Uterus (tissue), 4 donors: ENCODE measurements around the gene POLA2. TPM values are rescaled to one million over a fixed set of nuclear protein-coding genes. Genes with fewer than 3 reads are reported as not detected.
A peak's percentile ranks its signal among the peaks of the same experiment; 100 is the strongest.

Source experiments
- DNase-seq, 2 donors: peaks; one replicate each; pipeline ENCODE4 v3.0.0-alpha.2; 2019 to 2020
- H3K27ac ChIP-seq, 2 donors: fragments of 200-600 bp; sonication (generic); 1 replicate in 1 of 2; 2 replicates in 1 of 2; pipeline ENCODE4 v1.5.1; 2016 to 2018
- H3K27me3 ChIP-seq, 2 donors: fragments of 200-600 bp; sonication (generic); one replicate each; pipeline ENCODE4 v1.5.1; 2018 to 2019; ENCODE audit warnings: control low read depth in 1 of 2
- H3K36me3 ChIP-seq, 2 donors: fragments of 200-600 bp; sonication (generic); one replicate each; pipeline ENCODE4 v1.5.1; 2019; ENCODE audit warnings: control low read depth in 1 of 2
- H3K4me1 ChIP-seq, 2 donors: fragments of 200-600 bp; sonication (generic); one replicate each; pipeline ENCODE4 v1.5.1; 2018 to 2019; ENCODE audit warnings: control low read depth in 1 of 2
- H3K4me3 ChIP-seq, 2 donors: fragments of 200-600 bp; sonication (generic); 1 replicate in 1 of 2; 2 replicates in 1 of 2; pipeline ENCODE4 v1.5.1; 2018 to 2019; ENCODE audit warnings: mild to moderate bottlenecking in 1 of 2
- H3K9me3 ChIP-seq, 2 donors: fragments of 200-600 bp; sonication (generic); one replicate each; pipeline ENCODE4 v1.5.1; 2019; ENCODE audit warnings: control low read depth in 1 of 2
- CTCF ChIP-seq, 4 experiments: fragments of 200-600 bp in 2 of 4; fragments of 450-650 bp in 2 of 4; sonication (generic) in 2 of 4; IDR thresholded peaks; one replicate each; pipeline ENCODE4 v1.5.1; 2016 to 2019; ENCODE audit warnings: antibody characterized with exemption in 4 of 4, mild to moderate bottlenecking in 2 of 4, moderate library complexity in 1 of 4
- POLR2A ChIP-seq, 2 donors: fragments of 450-650 bp; IDR thresholded peaks; one replicate each; pipeline ENCODE4 v1.6.1; 2016; ENCODE audit warnings: antibody characterized with exemption in 2 of 2, mild to moderate bottlenecking in 1 of 2, moderate library complexity in 1 of 2
- intact Hi-C: fragments of 100-400 bp; cut with DNase I; formaldehyde crosslinking; loops from one replicate; pipeline ENCODE4 v1.15.1; 2023; ENCODE audit warnings: low total_unique reads
- total RNA-seq, 4 donors: library from RNA; depleted of rRNA in 3 of 4; stranded (reverse); fragments of >200 nt in 3 of 4; gene quantifications; one replicate each; pipeline versions ENCODE4 v1.1.0 to v1.2.4, GENCODE V29; 2014 to 2023
- donor health status: DM: yes; HTN: yes; CAD: no.

Gene POLA2
- total RNA-seq, 4 donors from 2014 or later: 3.3 to 13.5 (median 7.6) TPM

GRCh38 chr11:65298131-65298535 lies 36.4 kb downstream of the POLA2 start:
- Histone ChIP-seq H3K36me3 (no peaks in the 10 kb centered on the region), H3K27me3 (no peaks in the 10 kb centered on the region), H3K4me1 (peaks cover 13 to 54% of the 10 kb centered on the region in 2 donors), H3K9me3 (no peaks in the 10 kb centered on the region), H3K4me3 (no peak overlapping the region), H3K27ac (peak overlapping the region; percentile 91 to 95)
- intact Hi-C loops: no loop called here
- TF ChIP-seq CTCF (IDR thresholded peaks at IDR 0.05) (no peak), POLR2A (IDR thresholded peaks at IDR 0.05) (no peak)
- peak; percentile 86 to 90 for DNase-seq

- Histone ChIP-seq H3K27ac (peak overlapping the region; percentile 91 to 95), H3K27me3 (no peaks in the 10 kb centered on the region), H3K36me3 (no peaks in the 10 kb centered on the region), H3K4me1 (peaks cover 12 to 48% of the 10 kb centered on the region in 2 donors), H3K4me3 (peak overlapping the region in 1 of 2 donors; percentile 10), H3K9me3 (no peaks in the 10 kb centered on the region)
- intact Hi-C loops: no loop called here
- TF ChIP-seq CTCF (IDR thresholded peaks at IDR 0.05) (no peak), POLR2A (IDR thresholded peaks at IDR 0.05) (no peak)
- peak; percentile 92 to 95 for DNase-seq
Measured at GRCh38 chr11:65298655-65299179, 37.0 kb downstream of the POLA2 start.

- H3K27ac ChIP-seq: peak overlapping the region; percentile 91 to 95
Measured at GRCh38 chr11:65300621-65301275, 39.0 kb downstream of the POLA2 start.

GRCh38 chr11:65301491-65302329 lies 39.9 kb downstream of the POLA2 start:
- no peaks in the 10 kb centered on the region for H3K9me3 ChIP-seq
- no peak overlapping the region for H3K4me3 ChIP-seq
- H3K4me1 ChIP-seq: peaks cover 0 to 33% of the 10 kb centered on the region in 2 donors
- H3K36me3 ChIP-seq: no peaks in the 10 kb centered on the region
- peak in 1 of 2 donors; percentile 67 for DNase-seq
- H3K27ac ChIP-seq: peak overlapping the region; percentile 58 to 91
- TF ChIP-seq POLR2A (IDR thresholded peaks at IDR 0.05): no peak
- TF ChIP-seq CTCF (IDR thresholded peaks at IDR 0.05): no peak
- no peaks in the 10 kb centered on the region for H3K27me3 ChIP-seq
- intact Hi-C loops: no loop called here

More at GRCh38 chr11:65300621-65301275, 39.0 kb downstream of the POLA2 start:
- H3K4me3 ChIP-seq: no peak overlapping the region
- no peaks in the 10 kb centered on the region for H3K36me3 ChIP-seq
- DNase-seq: no peak
- TF ChIP-seq CTCF (IDR thresholded peaks at IDR 0.05) (no peak), POLR2A (IDR thresholded peaks at IDR 0.05) (no peak)
- H3K9me3 ChIP-seq: no peaks in the 10 kb centered on the region
- H3K4me1 ChIP-seq: peaks cover 0 to 35% of the 10 kb centered on the region in 2 donors
- intact Hi-C loops: no loop called here
- no peaks in the 10 kb centered on the region for H3K27me3 ChIP-seq

GRCh38 chr11:65303555-65303954 lies 41.8 kb downstream of the POLA2 start:
- DNase-seq: no peak
- TF ChIP-seq POLR2A (IDR thresholded peaks at IDR 0.05) (no peak), CTCF (IDR thresholded peaks at IDR 0.05) (no peak)
- Histone ChIP-seq H3K27me3 (no peaks in the 10 kb centered on the region), H3K27ac (no peak overlapping the region), H3K4me3 (no peak overlapping the region), H3K9me3 (no peaks in the 10 kb centered on the region), H3K4me1 (peaks cover 0 to 19% of the 10 kb centered on the region in 2 donors), H3K36me3 (no peaks in the 10 kb centered on the region)
- intact Hi-C loops: no loop called here
